ENCODE data around the gene MNAT1. TPM values are rescaled to one million over a fixed set of nuclear protein-coding genes. Genes with fewer than 3 reads are reported as not detected.

The MNAT1 gene
- total and polyA plus RNA-seq, 8 donors: 21.6 to 39.0 (median 34.8) TPM

DNA sequence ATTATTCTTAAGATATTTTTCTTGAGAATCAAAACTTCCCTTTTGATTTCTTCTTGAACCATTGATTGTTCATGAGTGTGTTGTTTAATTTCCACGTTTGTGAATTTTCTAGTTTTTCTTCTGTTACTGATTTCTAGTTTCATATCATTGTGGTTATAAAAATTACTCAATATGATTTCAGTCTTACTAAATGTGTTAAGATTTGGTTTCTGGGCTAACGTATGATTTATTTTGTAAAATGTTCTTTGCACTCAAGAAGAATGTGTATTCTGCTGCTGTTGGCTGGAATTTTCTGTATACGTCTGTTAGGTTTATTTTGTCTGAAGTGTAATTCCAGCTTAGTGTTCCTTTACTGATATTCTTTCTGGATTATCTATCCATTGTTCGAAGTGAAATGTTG, 221.6 kb downstream of the MNAT1 start:
- peaks cover 0 to 51% of the 10 kb centered on the region in 2 donors for H3K9me3 ChIP-seq
- H3K4me3 ChIP-seq: no peak overlapping the region
- H3K36me3 ChIP-seq: peaks cover 0 to 4% of the 10 kb centered on the region in 2 donors
- intact Hi-C loops (cut with DNase I): no loop called here
- no peak for DNase-seq
- H3K27me3 ChIP-seq: no peaks in the 10 kb centered on the region
- H3K4me1 ChIP-seq: no peaks in the 10 kb centered on the region
- TF ChIP-seq, protein P1, sequence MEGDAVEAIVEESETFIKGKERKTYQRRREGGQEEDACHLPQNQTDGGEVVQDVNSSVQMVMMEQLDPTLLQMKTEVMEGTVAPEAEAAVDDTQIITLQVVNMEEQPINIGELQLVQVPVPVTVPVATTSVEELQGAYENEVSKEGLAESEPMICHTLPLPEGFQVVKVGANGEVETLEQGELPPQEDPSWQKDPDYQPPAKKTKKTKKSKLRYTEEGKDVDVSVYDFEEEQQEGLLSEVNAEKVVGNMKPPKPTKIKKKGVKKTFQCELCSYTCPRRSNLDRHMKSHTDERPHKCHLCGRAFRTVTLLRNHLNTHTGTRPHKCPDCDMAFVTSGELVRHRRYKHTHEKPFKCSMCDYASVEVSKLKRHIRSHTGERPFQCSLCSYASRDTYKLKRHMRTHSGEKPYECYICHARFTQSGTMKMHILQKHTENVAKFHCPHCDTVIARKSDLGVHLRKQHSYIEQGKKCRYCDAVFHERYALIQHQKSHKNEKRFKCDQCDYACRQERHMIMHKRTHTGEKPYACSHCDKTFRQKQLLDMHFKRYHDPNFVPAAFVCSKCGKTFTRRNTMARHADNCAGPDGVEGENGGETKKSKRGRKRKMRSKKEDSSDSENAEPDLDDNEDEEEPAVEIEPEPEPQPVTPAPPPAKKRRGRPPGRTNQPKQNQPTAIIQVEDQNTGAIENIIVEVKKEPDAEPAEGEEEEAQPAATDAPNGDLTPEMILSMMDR (IDR thresholded peaks at IDR 0.05): no peak
- no peak for ATAC-seq
- no peak overlapping the region for H3K27ac ChIP-seq

DNA sequence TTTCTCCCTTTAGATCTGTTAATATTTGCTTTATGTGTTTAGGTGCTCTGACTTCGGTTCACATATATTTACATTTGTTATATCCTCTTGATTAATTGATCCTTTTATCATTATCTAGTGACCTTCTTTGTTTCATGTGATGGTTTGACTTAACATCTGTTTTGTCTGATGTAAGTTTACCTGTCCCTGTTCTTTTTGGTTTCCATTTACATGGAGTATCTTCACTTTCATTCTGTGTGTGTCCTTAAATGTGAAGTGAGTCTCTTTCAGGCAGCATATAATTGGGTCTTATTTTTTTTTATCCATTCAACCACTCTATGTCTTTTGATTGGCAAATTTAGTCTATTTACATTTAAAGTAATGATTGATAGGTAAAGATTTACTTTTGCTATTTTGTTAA, 222.1 kb downstream of the MNAT1 start:
- Histone ChIP-seq H3K27me3 (no peaks in the 10 kb centered on the region), H3K4me1 (no peaks in the 10 kb centered on the region), H3K36me3 (peaks cover 0 to 4% of the 10 kb centered on the region in 2 donors), H3K4me3 (no peak overlapping the region), H3K9me3 (peaks cover 0 to 51% of the 10 kb centered on the region in 2 donors), H3K27ac (no peak overlapping the region)
- ATAC-seq: no peak
- TF ChIP-seq, protein P1 (IDR thresholded peaks at IDR 0.05): no peak
- intact Hi-C loops (cut with DNase I): no loop called here
- DNase-seq: no peak

DNA sequence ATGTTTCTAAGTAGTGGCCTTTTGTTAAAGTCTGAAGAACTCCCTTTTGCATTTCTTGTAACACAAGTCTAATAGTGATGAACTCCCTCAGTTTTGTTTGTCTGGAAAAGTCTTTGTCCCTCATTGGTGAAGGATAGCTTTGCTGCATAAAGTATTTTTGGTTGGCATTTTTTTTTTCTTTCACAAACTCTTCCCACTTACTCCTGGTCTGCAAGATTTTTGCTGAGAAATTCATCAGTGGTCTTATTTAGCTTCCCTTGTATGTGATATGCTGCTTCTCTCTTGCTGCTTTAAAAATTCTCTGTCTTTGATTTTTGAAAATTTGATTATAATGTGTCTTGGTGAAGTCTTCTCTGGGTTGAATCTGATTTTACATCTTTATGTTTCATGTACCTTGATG, 223.6 kb downstream of the MNAT1 start:
- intact Hi-C loops (cut with DNase I): no loop called here
- ATAC-seq: no peak
- peaks cover 0 to 51% of the 10 kb centered on the region in 2 donors for H3K9me3 ChIP-seq

DNA sequence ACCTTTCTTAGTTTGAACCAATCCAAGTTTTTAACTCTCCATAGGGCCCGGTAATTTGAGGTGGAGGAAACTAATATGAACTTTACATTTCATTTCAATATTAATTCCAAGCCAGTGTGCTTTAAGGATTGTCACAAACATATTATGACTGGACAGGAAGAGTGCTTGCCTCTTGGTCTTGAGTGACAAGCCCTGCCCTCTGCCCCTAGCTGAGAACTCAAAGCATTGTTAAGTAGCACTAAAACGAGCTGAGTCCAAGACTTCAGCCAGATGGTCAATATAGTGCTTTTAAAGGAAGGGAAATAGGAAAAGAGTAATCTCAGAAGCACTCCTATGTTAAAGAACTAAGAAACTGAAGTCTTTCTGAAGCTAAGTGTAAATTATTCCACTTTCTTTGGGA, 229.2 kb downstream of the MNAT1 start:
- H3K27me3 ChIP-seq: no peaks in the 10 kb centered on the region
- H3K4me1 ChIP-seq: no peaks in the 10 kb centered on the region
- intact Hi-C loops (cut with DNase I): no loop called here
- H3K4me3 ChIP-seq: no peak overlapping the region
- TF ChIP-seq, protein P1 (IDR thresholded peaks at IDR 0.05): no peak
- H3K9me3 ChIP-seq: peaks cover 0 to 6% of the 10 kb centered on the region in 2 donors
- peak; percentile 82 for ATAC-seq
- H3K27ac ChIP-seq: no peak overlapping the region
- no peaks in the 10 kb centered on the region for H3K36me3 ChIP-seq
- no peak for DNase-seq

More for the DNA sequence above, 223.6 kb downstream of the MNAT1 start:
- no peaks in the 10 kb centered on the region for H3K27me3 ChIP-seq
- H3K4me3 ChIP-seq: no peak overlapping the region
- TF ChIP-seq, protein P1 (IDR thresholded peaks at IDR 0.05): no peak
- peaks cover 0 to 4% of the 10 kb centered on the region in 2 donors for H3K36me3 ChIP-seq
- DNase-seq: no peak
- no peak overlapping the region for H3K27ac ChIP-seq
- no peaks in the 10 kb centered on the region for H3K4me1 ChIP-seq

DNA sequence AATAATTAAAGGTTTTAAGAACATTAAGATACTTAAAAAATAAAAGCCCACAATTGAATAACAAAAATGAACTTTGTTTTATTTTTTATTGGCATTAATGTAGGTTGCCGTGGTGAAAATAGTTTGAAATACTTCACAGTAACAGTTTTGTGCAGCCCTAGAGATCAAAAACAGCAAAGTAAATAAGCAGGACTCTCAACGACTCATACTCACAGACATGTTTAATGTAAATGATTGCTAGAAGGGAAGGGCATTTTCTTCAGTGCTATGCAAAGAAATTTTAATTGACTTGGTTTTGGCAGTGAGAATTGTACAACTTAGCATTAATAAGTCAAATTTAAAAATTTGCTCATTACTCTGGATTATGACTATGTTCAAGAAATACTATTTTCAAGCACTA, 230.3 kb downstream of the MNAT1 start:
- Histone ChIP-seq H3K4me3 (no peak overlapping the region), H3K4me1 (no peaks in the 10 kb centered on the region), H3K27me3 (no peaks in the 10 kb centered on the region), H3K27ac (no peak overlapping the region), H3K36me3 (no peaks in the 10 kb centered on the region), H3K9me3 (no peaks in the 10 kb centered on the region)
- intact Hi-C loops (cut with DNase I): no loop called here
- peak; percentile 76 for ATAC-seq
- DNase-seq: no peak
- TF ChIP-seq, protein P1 (IDR thresholded peaks at IDR 0.05): no peak
